Measurements from ENCODE around the gene CLEC4M. TPM values are rescaled to one million over a fixed set of nuclear protein-coding genes. Genes with fewer than 3 reads are reported as not detected.
"Not testable (repeated sequence)": the region's sequence is repeated elsewhere in the genome, so short reads cannot be mapped to it uniquely, and the experiment has no call there.

CLEC4M gene
- total RNA-seq, 1 donor from 2014 or later: 5.8 TPM

- no peaks in the 10 kb centered on the region for H3K27me3 ChIP-seq (ENCODE audit: low read depth)
- no peak overlapping the region for H3K4me3 ChIP-seq
- no peak overlapping the region for H3K27ac ChIP-seq
- ATAC-seq: no peak
- intact Hi-C loops (cut with DNase I): no loop called here
- TF ChIP-seq CTCF (IDR thresholded peaks at IDR 0.05): no peak
- peaks cover 21% of the 10 kb centered on the region for H3K9me3 ChIP-seq
- no peak for DNase-seq
- no peaks in the 10 kb centered on the region for H3K36me3 ChIP-seq
- peaks cover 5% of the 10 kb centered on the region for H3K4me1 ChIP-seq
Observed at GRCh38 chr19:7811989-7812388, 48.9 kb downstream of the CLEC4M start.

GRCh38 chr19:7815325-7815724, 52.3 kb downstream of the CLEC4M start:
- no peak for DNase-seq
- Histone ChIP-seq H3K4me1 (peaks cover 5% of the 10 kb centered on the region), H3K9me3 (peaks cover 32% of the 10 kb centered on the region), H3K36me3 (no peaks in the 10 kb centered on the region), H3K27ac (no peak overlapping the region), H3K4me3 (no peak overlapping the region), H3K27me3 (ENCODE audit: low read depth) (no peaks in the 10 kb centered on the region)
- no peak for ATAC-seq
- TF ChIP-seq CTCF (IDR thresholded peaks at IDR 0.05): no peak
- intact Hi-C loops (cut with DNase I): no loop called here

GRCh38 chr19:7816040-7816439, 53.0 kb downstream of the CLEC4M start:
- H3K27me3 ChIP-seq (ENCODE audit: low read depth); ATAC-seq; H3K36me3 ChIP-seq; DNase-seq; H3K4me3 ChIP-seq; H3K27ac ChIP-seq; H3K4me1 ChIP-seq; intact Hi-C loops (cut with DNase I): not testable (repeated sequence)
- peaks cover 28% of the 10 kb centered on the region for H3K9me3 ChIP-seq

GRCh38 chr19:7817801-7818200, 54.8 kb downstream of the CLEC4M start:
- no peak overlapping the region for H3K4me3 ChIP-seq
- H3K27me3 ChIP-seq (ENCODE audit: low read depth): peaks cover 3% of the 10 kb centered on the region
- intact Hi-C loops (cut with DNase I): no loop called here
- DNase-seq (no peak), ATAC-seq (no peak)
- TF ChIP-seq CTCF (IDR thresholded peaks at IDR 0.05): no peak
- H3K27ac ChIP-seq: no peak overlapping the region
- peaks cover 16% of the 10 kb centered on the region for H3K9me3 ChIP-seq
- no peaks in the 10 kb centered on the region for H3K36me3 ChIP-seq
- peaks cover 5% of the 10 kb centered on the region for H3K4me1 ChIP-seq

GRCh38 chr19:7818806-7819205, 55.8 kb downstream of the CLEC4M start:
- H3K9me3 ChIP-seq: peaks cover 16% of the 10 kb centered on the region
- H3K4me3 ChIP-seq: no peak overlapping the region
- H3K27me3 ChIP-seq (ENCODE audit: low read depth): peaks cover 3% of the 10 kb centered on the region
- no peaks in the 10 kb centered on the region for H3K36me3 ChIP-seq
- no peak for ATAC-seq
- intact Hi-C loops (cut with DNase I): no loop called here
- DNase-seq: no peak
- H3K4me1 ChIP-seq: peaks cover 5% of the 10 kb centered on the region
- TF ChIP-seq CTCF (IDR thresholded peaks at IDR 0.05): no peak
- no peak overlapping the region for H3K27ac ChIP-seq

Other genes starting within 250 kb of the CLEC4M start
- 54.9 TPM for gene ZNF358, start 247.1 kb upstream of the CLEC4M start, total RNA-seq
- gene MCOLN1, start 240.6 kb upstream of the CLEC4M start, total RNA-seq: 79.0 TPM
- gene PNPLA6, start 227.5 kb upstream of the CLEC4M start, total RNA-seq: 289 TPM
- 25.6 TPM for gene CAMSAP3, start 167.4 kb upstream of the CLEC4M start, total RNA-seq
- 42.0 TPM for gene XAB2, start 133.7 kb upstream of the CLEC4M start, total RNA-seq
- gene PET100, start 133.4 kb upstream of the CLEC4M start, total RNA-seq: 82.6 TPM
- 3.5 TPM for gene PCP2, start 129.5 kb upstream of the CLEC4M start, total RNA-seq
- gene STXBP2, start 126.1 kb upstream of the CLEC4M start, total RNA-seq: 200 TPM
- gene RETN, start 94.2 kb upstream of the CLEC4M start, total RNA-seq: 21.1 TPM
- 184 TPM for gene MCEMP1, start 86.2 kb upstream of the CLEC4M start, total RNA-seq
- 75.3 TPM for gene TRAPPC5, start 82.4 kb upstream of the CLEC4M start, total RNA-seq
- gene FCER2, start 61.1 kb upstream of the CLEC4M start, total RNA-seq: 0.50 TPM
- gene CLEC4G, start 31.1 kb upstream of the CLEC4M start, total RNA-seq: 2.9 TPM
- 18.8 TPM for gene CD209, start 15.7 kb upstream of the CLEC4M start, total RNA-seq
- 11.7 TPM for gene EVI5L, start 67.0 kb downstream of the CLEC4M start, total RNA-seq
- 2.5 TPM for gene PRR36, start 111.1 kb downstream of the CLEC4M start, total RNA-seq
- gene LRRC8E, start 125.3 kb downstream of the CLEC4M start, total RNA-seq: 6.6 TPM
- 38.6 TPM for gene MAP2K7, start 140.6 kb downstream of the CLEC4M start, total RNA-seq
- 2.1 TPM for gene TGFBR3L, start 151.6 kb downstream of the CLEC4M start, total RNA-seq
- 17.6 TPM for gene SNAPC2, start 157.1 kb downstream of the CLEC4M start, total RNA-seq
- gene CTXN1, start 162.9 kb downstream of the CLEC4M start, total RNA-seq: 5.8 TPM
- gene TIMM44, start 180.4 kb downstream of the CLEC4M start, total RNA-seq: 45.2 TPM
- 66.3 TPM for gene ELAVL1, start 242.4 kb downstream of the CLEC4M start, total RNA-seq

All from lower lobe of right lung (tissue), 2 donors.